Neural cell (in vitro differentiated cells): ENCODE measurements around the gene CDK12. TPM values are rescaled to one million over a fixed set of nuclear protein-coding genes. Genes with fewer than 3 reads are reported as not detected.

Experiments used
- H2AFZ ChIP-seq: fragments of 200-600, 300-800 bp; sonication (generic), shearing (Covaris generic); 2 replicates; pipeline ENCODE4 v1.6.0; 2014; ENCODE audit warnings: low read depth, mild to moderate bottlenecking, antibody characterized with exemption, low read length, moderate library complexity
- H3F3A ChIP-seq: fragments of 200-600 bp; shearing (Covaris generic); 2 replicates; pipeline ENCODE4 v1.6.1; 2016; ENCODE audit warnings: mild to moderate bottlenecking, moderate library complexity, mixed read lengths, antibody characterized with exemption, low read length; ENCODE audit not compliant: insufficient read depth, poor library complexity, severe bottlenecking
- H3K27ac ChIP-seq: fragments of 200-600, 300-800 bp; sonication (generic), shearing (Covaris generic); 2 replicates; pipeline ENCODE4 v1.5.1; 2014; ENCODE audit warnings: mild to moderate bottlenecking, low read length, moderate library complexity
- H3K27me3 ChIP-seq: fragments of 300-800, 200-600 bp; sonication (generic), shearing (Covaris generic); 2 replicates; pipeline ENCODE4 v1.6.0; 2014; ENCODE audit warnings: mild to moderate bottlenecking, low read depth, low read length, moderate library complexity; ENCODE audit not compliant: insufficient read depth
- H3K36me3 ChIP-seq: fragments of 300-800, 200-600 bp; sonication (generic), shearing (Covaris generic); 2 replicates; pipeline ENCODE4 v1.5.1; 2014; ENCODE audit warnings: mild to moderate bottlenecking, antibody characterized with exemption, low read length, moderate library complexity; ENCODE audit not compliant: insufficient read depth
- H3K4me2 ChIP-seq: fragments of 300-800, 200-600 bp; sonication (generic), shearing (Covaris generic); 2 replicates; pipeline ENCODE4 v1.6.0; 2014; ENCODE audit warnings: mild to moderate bottlenecking, low read length
- H3K4me3 ChIP-seq: fragments of 300-800, 200-600 bp; sonication (generic), shearing (Covaris generic); 2 replicates; pipeline ENCODE4 v1.5.1; 2014; ENCODE audit warnings: mild to moderate bottlenecking, low read length, moderate library complexity
- H3K79me2 ChIP-seq: fragments of 200-600 bp; shearing (Covaris generic); replicated peaks from 2 replicates; pipeline ENCODE4 v1.6.0; 2014; ENCODE audit warnings: mild to moderate bottlenecking, low read length, moderate library complexity; ENCODE audit not compliant: insufficient read depth
- H3K9ac ChIP-seq: fragments of 300-800, 200-600 bp; sonication (generic), shearing (Covaris generic); 2 replicates; pipeline ENCODE4 v1.6.1; 2016; ENCODE audit warnings: mild to moderate bottlenecking, low read length, mixed read lengths
- H3K9me2 ChIP-seq: fragments of 200-600 bp; shearing (Covaris generic); 2 replicates; pipeline ENCODE4 v1.6.1; 2016; ENCODE audit warnings: mild to moderate bottlenecking, low read length, mixed read lengths; ENCODE audit not compliant: insufficient read depth
- H3K9me3 ChIP-seq: fragments of 200-600, 300-800 bp; sonication (generic), shearing (Covaris generic); 2 replicates; pipeline ENCODE4 v1.6.1; 2016; ENCODE audit warnings: mild to moderate bottlenecking, mixed run types, low read length, moderate library complexity, mixed read lengths
- H4K20me1 ChIP-seq: fragments of 200-600 bp; shearing (Covaris generic); 2 replicates; pipeline ENCODE4 v1.6.1; 2016; ENCODE audit warnings: mild to moderate bottlenecking, mixed run types; ENCODE audit not compliant: insufficient read depth
- CTCF ChIP-seq: fragments of 450-650 bp; IDR thresholded peaks from 2 replicates; pipeline ENCODE4 v1.5.1; 2014; ENCODE audit warnings: antibody characterized with exemption, mild to moderate bottlenecking, moderate library complexity; ENCODE audit not compliant: poor library complexity, severe bottlenecking
- EP300 ChIP-seq: fragments of 450-650 bp; conservative IDR thresholded peaks from 2 replicates; pipeline ENCODE4 v1.6.1; 2014; ENCODE audit warnings: antibody characterized with exemption, mild to moderate bottlenecking, moderate library complexity; ENCODE audit not compliant: poor library complexity, severe bottlenecking
- EZH2 ChIP-seq: fragments of 200-600, 300-800 bp; shearing (Covaris generic), sonication (generic); IDR thresholded peaks from 2 replicates; pipeline ENCODE4 v1.6.1; 2014; ENCODE audit warnings: antibody characterized with exemption, low read length, borderline replicate concordance, mild to moderate bottlenecking; ENCODE audit not compliant: insufficient read depth, poor library complexity, severe bottlenecking
- MXI1 ChIP-seq: fragments of 450-650 bp; conservative IDR thresholded peaks from 2 replicates; pipeline ENCODE4 v1.6.1; 2014; ENCODE audit warnings: antibody characterized with exemption, mild to moderate bottlenecking; ENCODE audit not compliant: poor library complexity, severe bottlenecking
- POLR2AphosphoS5 ChIP-seq: IDR thresholded peaks from 2 replicates; pipeline ENCODE4 v1.6.1; 2012
- RAD21 ChIP-seq: fragments of 450-650 bp; conservative IDR thresholded peaks from 2 replicates; pipeline ENCODE4 v1.6.1; 2014; ENCODE audit warnings: antibody characterized with exemption, mild to moderate bottlenecking, moderate library complexity
- REST ChIP-seq: IDR thresholded peaks from 2 replicates; pipeline ENCODE4 v1.6.1; 2012; ENCODE audit warnings: borderline replicate concordance
- SMC3 ChIP-seq: fragments of 450-650 bp; conservative IDR thresholded peaks from 2 replicates; pipeline ENCODE4 v1.6.1; 2014; ENCODE audit warnings: antibody characterized with exemption, mild to moderate bottlenecking, moderate library complexity; ENCODE audit not compliant: poor library complexity
- TAF1 ChIP-seq: IDR thresholded peaks from 2 replicates; pipeline ENCODE4 v1.6.1; 2012; ENCODE audit warnings: low read depth
- polyA plus RNA-seq: library from polyadenylated mRNA; depleted of rRNA; stranded (reverse); fragments of >200 nt; gene quantifications from 2 replicates; pipeline ENCODE4 v1.2.3, GENCODE V29; 2014

CDK12 gene
- polyA plus RNA-seq, 1 donor from 2014 or later = 10.4 TPM

GRCh38 chr17:39563476-39563875, 102.2 kb downstream of the CDK12 start:
- H4K20me1 ChIP-seq = no peaks in the 10 kb centered on the region
- H3K9me2 ChIP-seq = no peaks in the 10 kb centered on the region
- no peaks in the 10 kb centered on the region for H3K27me3 ChIP-seq
- H3F3A ChIP-seq = no peaks in the 10 kb centered on the region
- H3K27ac ChIP-seq = peak overlapping the region; percentile 65
- no peaks in the 10 kb centered on the region for H3K9me3 ChIP-seq
- H3K4me2 ChIP-seq = peak overlapping the region; percentile 72
- H3K9ac ChIP-seq = peak overlapping the region; percentile 35
- no peaks in the 10 kb centered on the region for H3K79me2 ChIP-seq
- H2AFZ ChIP-seq = no peak overlapping the region
- peak overlapping the region; percentile 40 for H3K4me3 ChIP-seq
- no peaks in the 10 kb centered on the region for H3K36me3 ChIP-seq
- TF ChIP-seq RAD21 = no peak
- no peak for TF ChIP-seq TAF1
- no peak for TF ChIP-seq REST
- no peak for TF ChIP-seq CTCF
- no peak for TF ChIP-seq MXI1
- no peak for TF ChIP-seq POLR2AphosphoS5
- no peak for TF ChIP-seq EZH2
- TF ChIP-seq SMC3 = no peak
- TF ChIP-seq EP300 = no peak

- Histone ChIP-seq H3K4me2 (peak overlapping the region; percentile 72), H3K27ac (peak overlapping the region; percentile 65), H3K27me3 (no peaks in the 10 kb centered on the region), H3K9me2 (no peaks in the 10 kb centered on the region), H3K9ac (peak overlapping the region; percentile 35), H3K4me3 (peak overlapping the region; percentile 40), H4K20me1 (no peaks in the 10 kb centered on the region), H3F3A (no peaks in the 10 kb centered on the region), H3K79me2 (no peaks in the 10 kb centered on the region), H3K36me3 (no peaks in the 10 kb centered on the region), H2AFZ (no peak overlapping the region), H3K9me3 (no peaks in the 10 kb centered on the region)
- TF ChIP-seq RAD21 (no peak), MXI1 (no peak), SMC3 (no peak), TAF1 (no peak), REST (no peak), CTCF (no peak)
Measured at GRCh38 chr17:39564211-39564848, 103.0 kb downstream of the CDK12 start.
